Ishikawa (cell line): ENCODE measurements around the gene SAPCD1.

Experiments used
- FOXM1 ChIP-seq: IDR thresholded peaks from 2 replicates; pipeline ENCODE4 v1.6.1; 2012; ENCODE audit warnings: low read depth, borderline replicate concordance
- TAF1 ChIP-seq: IDR thresholded peaks from 2 replicates; pipeline ENCODE4 v1.6.1; 2012; ENCODE audit warnings: low read depth, mild to moderate bottlenecking
- YY1 ChIP-seq: IDR thresholded peaks from 2 replicates; pipeline ENCODE4 v1.6.1; 2012; ENCODE audit warnings: low read depth
- TF ChIP-seq, protein P1 (sequence below): IDR thresholded peaks from 2 replicates; pipeline ENCODE4 v1.6.1; 2012

DNA sequence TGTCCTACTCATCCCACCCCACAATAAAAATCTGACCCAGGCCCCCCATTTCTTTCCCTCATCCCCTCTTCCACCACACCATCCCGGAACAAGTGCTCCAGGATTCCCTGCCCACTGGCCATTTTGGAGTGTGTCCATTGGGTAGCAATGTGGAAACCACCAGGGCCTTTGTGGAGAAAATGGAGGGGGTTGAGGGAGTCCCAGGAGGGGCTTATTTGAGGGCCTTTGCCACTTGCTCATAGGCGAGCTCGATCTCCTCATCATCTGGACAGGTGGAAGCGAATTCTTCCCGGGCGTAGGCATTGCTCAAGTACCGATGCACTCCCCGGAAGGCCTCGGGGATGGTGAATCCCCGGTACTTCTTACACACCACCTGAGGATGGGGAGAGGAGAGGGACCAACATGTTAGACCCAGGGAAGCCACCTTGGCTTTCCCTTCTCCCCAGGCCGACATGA lies 31.8 kb upstream of the SAPCD1 start:
- TF ChIP-seq TAF1 = no peak
- TF ChIP-seq, protein P1, sequence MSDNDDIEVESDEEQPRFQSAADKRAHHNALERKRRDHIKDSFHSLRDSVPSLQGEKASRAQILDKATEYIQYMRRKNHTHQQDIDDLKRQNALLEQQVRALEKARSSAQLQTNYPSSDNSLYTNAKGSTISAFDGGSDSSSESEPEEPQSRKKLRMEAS = no peak
- TF ChIP-seq YY1 = no peak
- TF ChIP-seq FOXM1 = no peak
